HG03520 (cell line): ENCODE results near the gene CCDC74B.
A peak's percentile ranks its signal among the peaks of the same experiment; 100 is the strongest.
"Not testable (repeated sequence)": the region's sequence is repeated elsewhere in the genome, so short reads cannot be mapped to it uniquely, and the experiment has no call there.

Experiments used
- ATAC-seq: cut with Tn5 transposase; IDR thresholded peaks from one replicate; pipeline ENCODE4 v1.9.1; 2021; ENCODE audit warnings: mild to moderate bottlenecking, moderate library complexity; ENCODE audit not compliant: unreplicated experiment

CCDC74B gene

GRCh38 chr2:130145006-130145414 is at the start of gene CCDC74B:
CCDC74B (minus strand) TSS chr2:130145112; CDS start chr2:130144996, 116 bp downstream.
- peak; percentile 86 for ATAC-seq

- ATAC-seq = not testable (repeated sequence)
These were observed 48.9 kb upstream of the CCDC74B start for GRCh38 chr2:130193824-130194223.

GRCh38 chr2:130192451-130192850 is 47.5 kb upstream of the CCDC74B start:
- ATAC-seq = not testable (repeated sequence)

- ATAC-seq = not testable (repeated sequence)
These were observed 46.4 kb upstream of the CCDC74B start for GRCh38 chr2:130191319-130191718.

GRCh38 chr2:130190237-130190636 is 45.3 kb upstream of the CCDC74B start:
- ATAC-seq = no peak

GRCh38 chr2:130188958-130189357 is 44.0 kb upstream of the CCDC74B start:
- not testable (repeated sequence) for ATAC-seq

GRCh38 chr2:130187859-130188792 is 43.2 kb upstream of the CCDC74B start:
- not testable (repeated sequence) for ATAC-seq

GRCh38 chr2:130187268-130187667 is 42.4 kb upstream of the CCDC74B start:
- ATAC-seq = no peak

- no peak for ATAC-seq
These were observed 41.5 kb upstream of the CCDC74B start for GRCh38 chr2:130186391-130186790.

GRCh38 chr2:130185896-130186295 is 41.0 kb upstream of the CCDC74B start:
- ATAC-seq = no peak

- ATAC-seq = no peak
These were observed 40.5 kb upstream of the CCDC74B start for GRCh38 chr2:130185436-130185835.

GRCh38 chr2:130183512-130184373 is 38.8 kb upstream of the CCDC74B start:
- no peak for ATAC-seq

GRCh38 chr2:130182826-130183511 is 38.1 kb upstream of the CCDC74B start:
- not testable (repeated sequence) for ATAC-seq

- ATAC-seq = peak; percentile 81
These were observed 37.2 kb upstream of the CCDC74B start, which contains the start of gene MZT2B for GRCh38 chr2:130181880-130182682. MZT2B (plus strand) TSS chr2:130182262; CDS start chr2:130182283, 21 bp downstream.

- ATAC-seq = peak; percentile 46
These were observed 36.5 kb upstream of the CCDC74B start, which contains the start of gene SMPD4 for GRCh38 chr2:130181325-130181879. SMPD4 (minus strand) TSS chr2:130181602; CDS start chr2:130176592, 5,010 bp downstream.

GRCh38 chr2:130180404-130181324 is 35.8 kb upstream of the CCDC74B start:
- ATAC-seq = not testable (repeated sequence)

- peak; percentile 86 for ATAC-seq
These were observed 30.0 kb upstream of the CCDC74B start for GRCh38 chr2:130174866-130175265.

- no peak for ATAC-seq
These were observed 25.0 kb upstream of the CCDC74B start for GRCh38 chr2:130169896-130170295.
